Activated CD8-positive, alpha-beta T cell treated with anti-CD3 and anti-CD28 coated beads, Interleukin-2, amount 10 ng/mL, durations not matched to agents 7 days and 5 days (primary cell): Measurements from ENCODE around the gene VDAC2. TPM values are rescaled to one million over a fixed set of nuclear protein-coding genes. Genes with fewer than 3 reads are reported as not detected.

ENCODE experiments used
- ATAC-seq: fragments of 150-1000 bp; cut with Tn5 transposase; one replicate; pipeline ENCODE4 v1.10.0; 2021; ENCODE audit warnings: moderate library complexity
- CTCF ChIA-PET: fragments of 350-600 bp; sonication (Branson Sonifier 250); formaldehyde crosslinking; loops from one replicate; lab custom pipeline; 2021; ENCODE audit warnings: antibody characterized with exemption; lab: Charles Lee
- POLR2A ChIA-PET: fragments of 350-600 bp; sonication (Branson Sonifier 250); formaldehyde crosslinking; loops from one replicate; lab custom pipeline; 2021; ENCODE audit warnings: antibody characterized with exemption; lab: Charles Lee
- DNase-seq: peaks from one replicate; pipeline ENCODE4 v3.0.0-alpha.2; 2020
- H3K27ac Mint-ChIP-seq: one replicate; pipeline ENCODE4 v1.8.0; 2021; ENCODE audit warnings: mild to moderate bottlenecking, mixed read lengths
- H3K27me3 Mint-ChIP-seq: one replicate; pipeline ENCODE4 v1.8.0; 2021; ENCODE audit warnings: low read depth, mixed read lengths
- H3K36me3 Mint-ChIP-seq: one replicate; pipeline ENCODE4 v1.8.0; 2021; ENCODE audit warnings: low read depth, mixed read lengths
- H3K4me1 Mint-ChIP-seq: one replicate; pipeline ENCODE4 v1.8.0; 2021; ENCODE audit warnings: low read depth, mixed read lengths
- H3K4me3 Mint-ChIP-seq: one replicate; pipeline ENCODE4 v1.8.0; 2021; ENCODE audit warnings: mild to moderate bottlenecking, mixed read lengths
- H3K9me3 Mint-ChIP-seq: one replicate; pipeline ENCODE4 v1.8.0; 2022; ENCODE audit warnings: mixed read lengths; ENCODE audit not compliant: insufficient read depth
- total RNA-seq, 2 experiments: library from RNA; stranded (reverse); gene quantifications; one replicate each; pipeline ENCODE4 v1.2.3, GENCODE V29; 2021

VDAC2 gene
- total RNA-seq, 2 experiments from 2014 or later: 152 to 159 TPM

DNA sequence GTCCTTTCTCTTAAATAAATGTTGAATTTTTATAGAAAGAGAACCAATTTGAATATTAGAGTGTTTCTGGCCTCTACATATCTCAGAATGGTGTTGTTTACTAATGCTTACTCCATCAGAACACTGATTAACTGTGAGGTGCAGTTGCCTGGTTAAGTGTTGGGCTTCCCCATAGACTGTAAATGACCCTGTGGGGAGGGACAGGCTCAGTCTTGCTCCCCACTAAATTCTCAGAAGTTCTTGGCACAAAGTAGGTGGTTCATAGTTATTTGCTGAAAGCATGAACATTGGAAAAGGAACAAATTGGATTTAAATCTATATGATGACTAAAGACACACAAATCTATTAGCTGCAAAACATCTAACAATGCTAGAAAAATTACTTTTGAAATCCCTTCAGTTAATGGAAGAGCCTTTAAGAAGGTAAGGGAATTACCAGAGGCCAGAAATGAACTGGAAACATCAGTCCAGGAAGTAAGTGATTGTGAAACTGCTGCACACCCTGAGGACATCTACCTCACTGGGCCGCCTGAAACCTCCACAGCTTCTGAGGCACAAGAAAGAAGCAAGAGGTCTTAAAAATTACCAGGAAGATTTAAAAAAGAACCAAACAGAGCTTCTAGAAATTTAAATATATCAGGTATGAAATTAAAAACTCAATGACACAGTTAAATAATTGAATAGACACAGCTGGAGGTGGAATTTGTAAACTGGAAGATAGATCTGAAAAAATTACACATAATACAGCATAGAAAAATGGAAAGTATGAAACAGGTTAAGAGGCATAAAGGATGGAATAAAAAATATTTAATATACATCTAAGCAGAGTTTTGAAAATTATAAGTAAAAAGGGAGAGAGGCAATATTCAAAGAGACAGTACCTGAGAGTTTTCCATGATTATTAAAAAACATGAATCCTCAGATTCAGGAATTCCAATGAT, 43.0 kb downstream of the VDAC2 start:
- peaks cover 3% of the 10 kb centered on the region for H3K27me3 Mint-ChIP-seq
- ATAC-seq (no peak), DNase-seq (no peak)
- H3K36me3 Mint-ChIP-seq: no peaks in the 10 kb centered on the region
- peaks cover 21% of the 10 kb centered on the region for H3K9me3 Mint-ChIP-seq
- ChIA-PET CTCF (no interaction called here), POLR2A (no interaction called here)
- H3K27ac Mint-ChIP-seq: no peak overlapping the region
- no peaks in the 10 kb centered on the region for H3K4me1 Mint-ChIP-seq
- no peak overlapping the region for H3K4me3 Mint-ChIP-seq

DNA sequence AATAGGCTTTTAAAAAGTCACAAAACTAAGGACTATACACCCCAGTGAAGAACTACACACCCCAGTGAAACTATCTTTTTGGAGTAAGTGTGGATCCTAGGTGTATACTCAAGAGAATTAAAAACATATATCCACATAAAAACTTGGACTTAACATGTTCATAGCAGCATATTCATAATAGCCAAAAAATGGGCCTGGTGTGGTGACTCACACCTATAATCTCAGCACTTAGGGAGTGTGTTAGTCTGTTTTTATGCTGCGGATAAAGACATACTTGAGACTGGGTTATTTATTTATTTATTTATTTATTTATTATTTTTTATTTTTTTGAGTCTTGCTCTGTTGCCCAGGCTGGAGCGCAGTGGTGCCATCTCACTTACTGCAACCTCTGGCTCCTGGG, 44.1 kb downstream of the VDAC2 start:
- Mint-ChIP-seq H3K4me3 (no peak overlapping the region), H3K4me1 (no peaks in the 10 kb centered on the region), H3K36me3 (no peaks in the 10 kb centered on the region), H3K9me3 (peaks cover 21% of the 10 kb centered on the region), H3K27me3 (peaks cover 3% of the 10 kb centered on the region), H3K27ac (no peak overlapping the region)
- ChIA-PET POLR2A (no interaction called here), CTCF (no interaction called here)
- ATAC-seq: no peak
- DNase-seq: no peak

DNA sequence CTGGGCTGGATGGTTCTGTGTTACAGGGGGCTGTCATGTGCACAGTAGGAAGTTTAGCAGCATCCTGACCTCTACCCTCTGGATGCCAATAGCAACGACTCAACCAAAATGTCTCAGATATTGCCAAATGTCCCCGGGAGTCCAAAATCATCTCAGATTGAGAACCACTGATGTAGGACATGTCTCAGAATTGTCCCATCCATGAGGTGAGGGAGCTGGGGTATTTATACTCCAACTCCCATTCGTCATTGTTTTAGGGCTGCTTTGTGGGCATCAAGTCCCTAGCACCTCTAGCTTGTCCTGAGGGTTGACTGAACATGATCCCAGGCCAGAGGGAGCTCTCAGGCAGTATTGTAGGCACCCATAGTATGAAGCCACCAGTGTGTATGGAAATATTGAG, 50.4 kb downstream of the VDAC2 start:
- Mint-ChIP-seq H3K4me3 (no peak overlapping the region), H3K27me3 (no peaks in the 10 kb centered on the region), H3K27ac (no peak overlapping the region), H3K4me1 (no peaks in the 10 kb centered on the region), H3K36me3 (no peaks in the 10 kb centered on the region), H3K9me3 (no peaks in the 10 kb centered on the region)
- DNase-seq (no peak), ATAC-seq (no peak)
- POLR2A ChIA-PET: interaction anchor here (0.6 kb wide), 1 partner anchor 625 kb away, joined by 3 read pairs; no protein-coding TSS in a partner anchor
- CTCF ChIA-PET: no interaction called here

DNA sequence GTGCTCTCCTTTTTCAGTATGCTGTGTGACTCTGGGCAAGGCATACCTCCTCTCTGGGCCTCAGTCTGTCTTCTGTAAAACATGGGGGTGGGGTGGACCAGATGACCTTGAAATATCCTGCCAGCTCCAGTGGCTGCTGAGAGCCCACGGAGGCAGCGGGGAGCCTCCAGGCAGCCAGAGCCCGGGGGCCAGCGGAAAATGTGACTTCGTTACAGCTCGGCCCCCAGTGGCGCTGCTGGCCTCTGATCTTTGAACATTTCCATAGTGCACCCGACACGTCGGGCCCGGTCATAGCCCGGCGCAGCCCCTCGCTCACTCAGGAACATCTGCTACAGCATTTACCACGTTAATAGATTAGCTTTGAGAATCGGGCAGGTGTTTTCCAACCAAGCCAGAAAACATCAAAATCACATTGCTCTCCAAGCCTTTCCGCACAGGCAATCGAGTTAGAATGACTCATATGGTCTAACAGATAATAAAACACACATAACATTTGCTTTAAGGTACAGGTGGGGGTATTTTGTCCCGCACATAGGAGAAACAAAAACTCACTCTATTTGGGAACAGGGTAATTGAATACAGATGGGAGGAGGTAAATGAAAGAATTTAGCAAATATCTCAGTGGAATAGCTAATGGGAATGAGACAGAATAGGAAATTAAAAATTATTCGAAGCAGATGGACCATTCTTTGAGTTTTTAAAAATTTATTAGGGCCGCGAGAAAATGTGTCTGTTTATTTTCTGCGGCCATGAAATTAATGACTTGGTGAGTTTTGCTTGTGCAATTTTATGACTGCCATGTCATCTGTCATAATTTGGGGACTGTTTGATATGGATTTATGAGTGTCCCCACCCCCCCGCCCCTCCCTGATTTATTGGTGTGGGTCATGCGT, 51.5 kb downstream of the VDAC2 start:
- ATAC-seq (no peak), DNase-seq (no peak)
- H3K36me3 Mint-ChIP-seq: no peaks in the 10 kb centered on the region
- ChIA-PET POLR2A (no interaction called here), CTCF (no interaction called here)
- no peak overlapping the region for H3K27ac Mint-ChIP-seq
- H3K4me3 Mint-ChIP-seq: no peak overlapping the region
- H3K4me1 Mint-ChIP-seq: no peaks in the 10 kb centered on the region
- no peaks in the 10 kb centered on the region for H3K9me3 Mint-ChIP-seq
- no peaks in the 10 kb centered on the region for H3K27me3 Mint-ChIP-seq

DNA sequence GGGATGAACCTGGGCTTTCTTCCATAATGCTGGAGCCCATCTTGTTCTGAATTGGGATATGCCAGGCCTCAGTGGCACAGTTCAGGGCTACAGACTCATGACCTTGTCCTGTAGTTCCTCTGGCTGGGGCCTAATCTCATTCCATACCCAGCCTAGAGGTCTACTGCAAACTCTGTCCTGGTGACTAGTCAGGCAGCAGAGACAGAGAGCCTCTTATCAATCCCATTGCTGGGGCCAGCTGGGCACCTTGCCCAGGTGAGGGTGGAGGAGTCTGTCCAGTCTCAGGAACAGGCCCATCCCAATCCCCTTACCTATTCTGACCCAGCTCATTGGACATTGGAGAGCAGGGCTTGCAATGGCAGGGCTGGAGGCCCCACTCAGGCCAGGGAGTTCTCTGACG, 53.2 kb downstream of the VDAC2 start:
- POLR2A ChIA-PET: no interaction called here
- ATAC-seq: no peak

DNA sequence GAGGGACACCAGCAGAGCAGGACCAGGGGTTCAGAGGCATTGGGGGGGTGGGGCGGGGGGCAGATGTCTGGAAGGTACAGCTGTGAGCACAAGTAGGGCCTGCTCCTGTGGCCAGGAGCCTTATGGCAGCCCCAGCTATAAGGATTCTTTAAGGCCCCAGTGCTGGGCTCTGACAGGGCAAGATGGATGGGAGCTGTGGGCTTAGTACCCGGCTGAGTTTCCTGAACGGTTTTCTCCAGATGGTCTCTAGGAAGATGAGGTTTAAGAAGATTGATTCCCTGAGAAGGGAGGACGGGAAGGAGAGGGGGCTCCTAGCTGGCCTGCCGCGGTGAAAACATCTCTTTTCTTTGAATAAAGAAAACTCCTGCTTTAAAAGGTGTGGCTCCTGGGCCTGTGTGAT, 55.3 kb downstream of the VDAC2 start:
- no peak overlapping the region for H3K4me3 Mint-ChIP-seq
- ATAC-seq (no peak), DNase-seq (no peak)
- H3K36me3 Mint-ChIP-seq: no peaks in the 10 kb centered on the region
- no peak overlapping the region for H3K27ac Mint-ChIP-seq
- H3K27me3 Mint-ChIP-seq: no peaks in the 10 kb centered on the region
- POLR2A ChIA-PET: no interaction called here
- H3K9me3 Mint-ChIP-seq: no peaks in the 10 kb centered on the region
- H3K4me1 Mint-ChIP-seq: no peaks in the 10 kb centered on the region
- CTCF ChIA-PET: no interaction called here

More for the DNA sequence above, 53.2 kb downstream of the VDAC2 start:
- Mint-ChIP-seq H3K27ac (no peak overlapping the region), H3K4me3 (no peak overlapping the region), H3K4me1 (no peaks in the 10 kb centered on the region), H3K9me3 (no peaks in the 10 kb centered on the region), H3K36me3 (no peaks in the 10 kb centered on the region), H3K27me3 (no peaks in the 10 kb centered on the region)
- CTCF ChIA-PET: no interaction called here
- DNase-seq: no peak

DNA sequence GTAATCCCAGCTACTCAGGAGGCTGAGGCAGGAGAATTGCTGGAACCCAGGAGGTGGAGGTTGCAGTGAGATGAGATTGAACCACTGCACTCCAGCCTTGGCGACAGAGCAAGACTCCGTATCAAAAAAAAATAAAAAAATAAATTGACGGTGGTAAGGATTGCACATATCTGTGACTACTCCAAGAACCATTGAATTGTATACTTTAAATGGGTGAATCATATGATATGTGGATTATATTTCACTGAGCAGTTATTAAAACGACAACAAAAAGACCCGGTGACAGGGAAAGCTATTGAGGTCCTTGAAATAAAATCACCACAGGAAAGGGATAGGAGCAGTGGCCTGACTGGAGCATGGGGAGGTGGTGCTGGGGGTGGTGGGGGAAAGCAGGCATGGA, 56.3 kb downstream of the VDAC2 start:
- Mint-ChIP-seq H3K27ac (no peak overlapping the region), H3K4me3 (no peak overlapping the region), H3K36me3 (no peaks in the 10 kb centered on the region), H3K4me1 (no peaks in the 10 kb centered on the region), H3K27me3 (no peaks in the 10 kb centered on the region), H3K9me3 (no peaks in the 10 kb centered on the region)
- ChIA-PET CTCF (no interaction called here), POLR2A (no interaction called here)
- DNase-seq: no peak
- ATAC-seq: no peak

DNA sequence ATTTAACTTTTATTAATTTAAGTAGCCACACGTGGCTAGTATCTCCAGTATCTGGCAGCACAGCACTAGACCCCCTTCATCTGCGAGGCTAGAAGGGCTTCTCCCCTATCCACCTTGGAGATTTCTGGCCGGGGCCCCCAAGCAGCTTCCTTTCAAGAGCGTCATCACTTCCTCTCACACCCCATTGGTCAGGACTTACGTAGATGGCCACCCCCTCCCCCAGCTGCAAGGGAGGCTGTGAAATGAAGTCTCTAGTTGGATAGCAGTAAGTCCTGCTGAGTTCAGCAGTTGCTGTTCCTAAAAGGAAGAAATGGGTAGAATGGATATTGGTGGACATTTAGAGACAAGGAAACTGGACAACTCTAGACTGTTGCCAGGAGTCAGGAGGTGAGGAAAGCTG, 59.0 kb downstream of the VDAC2 start:
- no peak overlapping the region for H3K27ac Mint-ChIP-seq
- no peak for ATAC-seq
- no peaks in the 10 kb centered on the region for H3K27me3 Mint-ChIP-seq
- no peaks in the 10 kb centered on the region for H3K4me1 Mint-ChIP-seq
- POLR2A ChIA-PET: no interaction called here
- no peaks in the 10 kb centered on the region for H3K9me3 Mint-ChIP-seq
- no peaks in the 10 kb centered on the region for H3K36me3 Mint-ChIP-seq
- CTCF ChIA-PET: no interaction called here
- DNase-seq: no peak
- H3K4me3 Mint-ChIP-seq: no peak overlapping the region

DNA sequence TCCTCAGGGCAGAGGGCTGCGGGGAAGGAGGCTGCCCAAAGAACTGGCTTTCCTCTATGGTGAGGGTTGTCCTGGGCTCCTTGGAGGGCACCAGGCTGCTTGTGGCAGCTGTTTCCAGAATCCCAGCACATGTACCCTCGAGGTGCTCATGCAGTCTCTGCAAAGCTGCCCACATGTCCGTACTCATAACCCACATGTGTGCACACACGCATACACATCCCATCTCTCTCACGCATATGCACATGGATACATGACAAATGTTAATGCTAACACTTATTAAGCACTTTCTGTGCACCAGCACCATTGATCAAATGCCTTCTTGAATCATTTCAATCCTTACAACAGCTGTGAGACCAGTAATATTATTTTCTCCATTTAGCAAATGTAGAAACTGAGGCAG, 61.5 kb downstream of the VDAC2 start:
- ChIA-PET CTCF (no interaction called here), POLR2A (no interaction called here)
- no peak for DNase-seq
- no peak for ATAC-seq
- Mint-ChIP-seq H3K36me3 (no peaks in the 10 kb centered on the region), H3K4me3 (no peak overlapping the region), H3K27me3 (no peaks in the 10 kb centered on the region), H3K27ac (no peak overlapping the region), H3K4me1 (no peaks in the 10 kb centered on the region), H3K9me3 (no peaks in the 10 kb centered on the region)

DNA sequence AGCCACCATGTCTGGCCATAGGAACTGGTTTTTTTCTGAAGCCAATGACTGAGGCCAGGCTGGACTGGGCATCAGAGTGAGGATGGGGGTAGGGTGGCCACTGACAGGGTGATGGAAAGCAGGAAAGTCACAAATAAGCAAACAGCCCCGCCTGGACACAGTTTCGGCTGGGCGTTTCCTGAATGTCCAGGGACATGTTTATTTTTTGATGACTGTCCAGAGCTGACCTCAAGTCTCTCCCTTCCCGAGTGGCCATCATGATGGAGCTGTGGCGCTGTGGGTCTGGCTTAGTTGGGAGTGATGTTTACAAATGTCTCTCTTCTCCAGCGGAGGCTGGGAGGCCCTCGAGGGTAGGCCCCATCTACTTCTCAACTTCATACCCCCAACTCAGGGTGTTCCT, 62.3 kb downstream of the VDAC2 start:
- Mint-ChIP-seq H3K9me3 (no peaks in the 10 kb centered on the region), H3K4me1 (no peaks in the 10 kb centered on the region), H3K27me3 (no peaks in the 10 kb centered on the region), H3K4me3 (no peak overlapping the region), H3K36me3 (no peaks in the 10 kb centered on the region), H3K27ac (no peak overlapping the region)
- ChIA-PET CTCF (no interaction called here), POLR2A (no interaction called here)
- ATAC-seq (no peak), DNase-seq (no peak)

DNA sequence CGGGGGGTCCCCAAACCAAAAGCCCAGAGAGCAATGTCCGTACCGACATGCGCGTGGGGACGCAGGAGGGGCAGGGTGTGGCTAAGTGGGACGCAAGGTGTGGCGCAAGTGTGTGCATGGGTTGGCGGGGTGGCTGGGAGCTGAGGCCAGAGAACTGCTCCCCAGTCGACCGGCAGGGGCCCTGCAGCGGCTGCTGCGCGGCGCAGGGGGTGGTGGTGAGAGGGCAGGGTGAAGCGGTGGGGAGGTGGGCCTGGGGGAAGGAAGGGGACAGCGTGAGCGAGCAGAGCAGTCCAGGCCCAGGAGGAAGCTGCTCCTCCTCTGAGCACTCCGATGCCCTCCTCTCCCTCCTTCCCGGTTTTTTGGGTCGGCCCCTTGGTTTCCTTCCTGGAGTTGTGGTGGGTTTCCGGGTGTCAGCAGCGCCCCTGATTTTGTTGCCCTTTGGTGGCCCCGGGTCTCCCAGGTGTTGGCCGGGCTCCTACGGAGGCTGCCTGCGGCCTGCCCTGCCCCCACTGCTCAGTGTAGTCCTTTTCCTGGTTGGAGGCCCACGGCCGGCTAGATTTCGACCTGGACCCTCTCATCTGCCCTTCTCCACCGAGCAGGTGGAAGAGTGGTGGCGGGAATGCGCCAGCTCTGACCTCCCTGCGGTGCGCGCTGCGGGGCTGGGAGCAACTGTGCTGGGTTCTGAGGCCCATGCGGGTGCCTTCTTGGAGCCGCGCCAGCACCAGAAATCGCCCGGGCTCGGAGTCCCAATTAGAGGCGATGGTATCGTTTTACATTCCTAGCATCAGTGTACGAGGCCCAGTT, 65.7 kb downstream of the VDAC2 start:
- no peak for ATAC-seq
- Mint-ChIP-seq H3K4me3 (no peak overlapping the region), H3K27me3 (peaks cover 11% of the 10 kb centered on the region), H3K9me3 (no peaks in the 10 kb centered on the region), H3K4me1 (no peaks in the 10 kb centered on the region), H3K36me3 (no peaks in the 10 kb centered on the region), H3K27ac (no peak overlapping the region)
- CTCF ChIA-PET: no interaction called here
- no peak for DNase-seq
- POLR2A ChIA-PET: no interaction called here
